Karpas-422 (cell line): ENCODE data around the gene FCF1. TPM values are rescaled to one million over a fixed set of nuclear protein-coding genes. Genes with fewer than 3 reads are reported as not detected.

Source experiments
- DNase-seq: peaks from one replicate; pipeline ENCODE4 v3.0.0-alpha.2; 2015
- H2AFZ ChIP-seq: fragments of 200-600 bp; sonication (generic); 2 replicates; pipeline ENCODE4 v1.6.1; 2014; ENCODE audit warnings: antibody characterized with exemption, low read length, mixed read lengths
- H3K27ac ChIP-seq: fragments of 200-600 bp; sonication (generic); 2 replicates; pipeline ENCODE4 v1.5.1; 2014; ENCODE audit warnings: mild to moderate bottlenecking, low read length, moderate library complexity
- H3K27me3 ChIP-seq: fragments of 200-600 bp; sonication (generic); 2 replicates; pipeline ENCODE4 v1.6.1; 2014; ENCODE audit warnings: low read length, mixed read lengths
- H3K36me3 ChIP-seq: fragments of 200-600 bp; sonication (generic); 2 replicates; pipeline ENCODE4 v1.6.1; 2014; ENCODE audit warnings: low read length, mixed read lengths; ENCODE audit not compliant: insufficient read depth
- H3K4me1 ChIP-seq: fragments of 200-600 bp; sonication (generic); 2 replicates; pipeline ENCODE4 v1.6.1; 2014; ENCODE audit warnings: mild to moderate bottlenecking, low read length, mixed read lengths
- H3K4me2 ChIP-seq: fragments of 200-600 bp; sonication (generic); 2 replicates; pipeline ENCODE4 v1.6.1; 2014; ENCODE audit warnings: low read length, low read depth, mild to moderate bottlenecking; ENCODE audit not compliant: poor library complexity, severe bottlenecking
- H3K4me3 ChIP-seq: fragments of 200-600 bp; sonication (generic); 2 replicates; pipeline ENCODE4 v1.5.1; 2014; ENCODE audit warnings: mild to moderate bottlenecking, antibody characterized with exemption, low read length, mixed read lengths
- H3K79me2 ChIP-seq: fragments of 200-600 bp; sonication (generic); 2 replicates; pipeline ENCODE4 v1.6.1; 2014; ENCODE audit warnings: mild to moderate bottlenecking, low read length, mixed read lengths
- H3K9ac ChIP-seq: fragments of 200-600 bp; sonication (generic); 2 replicates; pipeline ENCODE4 v1.6.0; 2014; ENCODE audit warnings: low read length
- H3K9me2 ChIP-seq: fragments of 200-600 bp; sonication (generic), shearing (Covaris generic); replicated peaks from 2 replicates; pipeline ENCODE4 v1.6.0; 2014; ENCODE audit warnings: mild to moderate bottlenecking, low read length, moderate library complexity; ENCODE audit not compliant: insufficient read depth
- H3K9me3 ChIP-seq: fragments of 300-700, 200-600 bp; sonication (generic); 2 replicates; pipeline ENCODE4 v1.6.1; 2014; ENCODE audit warnings: low read length, mixed read lengths
- H4K20me1 ChIP-seq: fragments of 200-600 bp; sonication (generic); 2 replicates; pipeline ENCODE4 v1.6.1; 2014; ENCODE audit warnings: mild to moderate bottlenecking, antibody characterized with exemption, low read length, low read depth; ENCODE audit not compliant: insufficient read depth
- total RNA-seq: library from RNA; depleted of rRNA; stranded (reverse); fragments of >200 nt; shearing (Covaris generic); gene quantifications from 2 replicates; pipeline ENCODE4 v1.2.3, GENCODE V29; 2014; ENCODE audit warnings: low replicate concordance

The FCF1 gene
- total RNA-seq, 1 experiment from 2014 or later = 46.6 TPM

DNA sequence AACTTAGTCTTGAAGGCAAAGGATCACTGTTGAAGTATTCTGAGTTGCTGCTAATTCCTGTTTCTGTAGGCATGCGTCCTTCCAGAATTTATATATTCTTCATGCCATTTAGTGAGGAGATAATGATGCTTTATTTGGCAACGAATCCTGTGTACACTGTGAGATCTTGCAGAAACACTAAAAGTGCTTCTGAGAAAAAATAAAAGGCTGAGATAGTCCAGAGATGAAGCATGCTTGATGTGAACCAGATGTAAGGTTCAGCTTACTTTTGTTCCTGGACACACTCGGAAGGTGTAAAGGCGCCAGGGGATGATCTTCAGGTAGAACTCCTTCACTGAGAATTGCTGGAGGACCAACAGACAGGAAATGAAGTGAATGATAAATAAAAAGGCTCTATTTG is 39.2 kb upstream of the FCF1 start:
- Histone ChIP-seq H3K27me3 (no peaks in the 10 kb centered on the region), H2AFZ (no peak overlapping the region), H3K9me2 (no peaks in the 10 kb centered on the region), H3K4me3 (no peak overlapping the region), H3K36me3 (peaks cover 53% of the 10 kb centered on the region), H3K9ac (no peak overlapping the region), H3K4me1 (no peaks in the 10 kb centered on the region), H4K20me1 (no peaks in the 10 kb centered on the region), H3K9me3 (no peaks in the 10 kb centered on the region), H3K4me2 (no peak overlapping the region), H3K27ac (no peak overlapping the region), H3K79me2 (0 out of 2 replicates have a peak, but pooled peaks cover 1% of the 10 kb centered on the region)
- DNase-seq = no peak

DNA sequence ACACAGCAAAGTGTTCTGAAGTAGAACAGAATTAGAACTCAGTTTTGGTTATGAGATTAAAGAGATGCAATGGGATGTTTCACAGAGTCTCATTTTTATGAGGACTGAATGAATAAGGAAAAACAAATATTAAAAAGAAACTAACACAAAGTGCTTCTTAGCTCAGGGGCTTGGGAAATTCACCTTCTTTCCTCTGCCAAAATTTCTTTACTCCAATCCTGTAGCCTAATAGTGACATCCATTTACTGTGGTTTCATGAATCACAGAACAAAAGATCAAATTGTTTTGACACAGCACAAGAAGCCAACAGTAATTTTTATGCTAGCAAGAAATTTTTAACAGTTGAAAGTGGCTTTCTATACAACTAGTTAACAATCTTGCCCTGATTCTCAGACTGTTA is 37.7 kb upstream of the FCF1 start:
- H3K27me3 ChIP-seq = no peaks in the 10 kb centered on the region
- H3K79me2 ChIP-seq = 0 out of 2 replicates have a peak, but pooled peaks cover 9% of the 10 kb centered on the region
- H3K4me2 ChIP-seq = no peak overlapping the region
- no peak overlapping the region for H3K9ac ChIP-seq
- no peak overlapping the region for H3K27ac ChIP-seq
- peaks cover 42% of the 10 kb centered on the region for H3K36me3 ChIP-seq
- no peak overlapping the region for H2AFZ ChIP-seq
- H3K9me3 ChIP-seq = no peaks in the 10 kb centered on the region
- DNase-seq = no peak
- no peaks in the 10 kb centered on the region for H3K9me2 ChIP-seq
- no peak overlapping the region for H3K4me3 ChIP-seq
- no peaks in the 10 kb centered on the region for H4K20me1 ChIP-seq
- no peaks in the 10 kb centered on the region for H3K4me1 ChIP-seq

DNA sequence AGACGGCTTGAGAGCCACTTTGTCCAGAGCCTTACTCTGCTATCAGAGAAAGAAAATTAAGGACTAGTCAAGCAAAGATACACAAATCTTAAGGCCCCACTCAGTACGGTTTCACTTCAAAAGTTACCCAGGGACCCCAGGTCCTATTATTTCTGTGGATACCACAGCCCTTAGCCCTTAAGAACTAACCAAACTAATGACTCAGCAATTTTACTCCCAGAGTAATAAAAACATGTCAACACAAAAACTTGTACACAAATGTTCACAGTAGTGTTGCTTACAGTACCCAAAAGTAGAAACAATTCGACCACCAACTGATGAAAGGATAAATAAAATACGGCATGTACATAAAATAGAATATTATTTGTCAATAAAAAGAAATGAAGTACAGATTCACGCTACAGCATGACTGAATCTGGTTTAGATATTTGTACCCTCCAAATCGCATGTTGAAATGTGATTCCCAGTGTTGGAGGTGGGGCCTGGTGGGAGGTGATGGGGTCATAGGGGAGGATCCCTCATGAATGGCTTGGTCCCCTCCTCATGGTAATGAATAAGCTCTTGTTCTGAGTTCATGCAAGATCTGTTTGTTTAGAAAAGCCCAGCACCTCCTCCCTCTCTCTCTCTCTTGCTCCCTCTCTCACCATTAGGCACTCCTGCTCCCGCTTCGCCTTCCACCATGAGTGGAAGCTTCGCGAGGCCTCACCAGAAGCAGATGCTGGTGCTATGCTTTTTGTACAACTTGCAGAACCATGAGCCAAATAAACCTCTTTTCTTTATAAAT is 30.6 kb upstream of the FCF1 start:
- Histone ChIP-seq H4K20me1 (no peaks in the 10 kb centered on the region), H2AFZ (no peak overlapping the region), H3K4me1 (peaks cover 28% of the 10 kb centered on the region), H3K27ac (no peak overlapping the region), H3K27me3 (no peaks in the 10 kb centered on the region), H3K9me2 (no peaks in the 10 kb centered on the region), H3K4me2 (no peak overlapping the region), H3K4me3 (no peak overlapping the region), H3K36me3 (peaks cover 45% of the 10 kb centered on the region), H3K9me3 (no peaks in the 10 kb centered on the region), H3K9ac (no peak overlapping the region), H3K79me2 (peaks cover 34% of the 10 kb centered on the region)
- DNase-seq = no peak

DNA sequence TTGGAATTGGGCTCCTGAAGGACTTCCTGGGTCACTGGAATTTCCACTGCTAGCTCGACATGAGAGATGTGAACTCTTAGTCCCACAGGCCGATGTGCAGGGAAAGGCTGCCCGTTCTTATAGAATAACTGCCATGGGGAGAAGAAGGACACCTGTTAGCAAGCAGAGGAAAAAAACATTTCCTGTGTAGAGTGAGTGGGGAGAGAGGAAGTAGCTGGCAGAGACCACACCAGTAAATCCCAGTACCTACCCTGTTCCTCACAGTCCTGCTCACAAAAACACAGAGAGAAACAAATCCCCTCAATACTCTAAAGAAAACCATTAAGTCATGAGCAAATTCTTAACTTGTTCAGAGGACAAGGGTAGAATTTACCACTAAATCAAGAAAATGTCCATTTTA is 29.5 kb upstream of the FCF1 start:
- H4K20me1 ChIP-seq = no peaks in the 10 kb centered on the region
- peaks cover 28% of the 10 kb centered on the region for H3K4me1 ChIP-seq
- H3K4me2 ChIP-seq = no peak overlapping the region

DNA sequence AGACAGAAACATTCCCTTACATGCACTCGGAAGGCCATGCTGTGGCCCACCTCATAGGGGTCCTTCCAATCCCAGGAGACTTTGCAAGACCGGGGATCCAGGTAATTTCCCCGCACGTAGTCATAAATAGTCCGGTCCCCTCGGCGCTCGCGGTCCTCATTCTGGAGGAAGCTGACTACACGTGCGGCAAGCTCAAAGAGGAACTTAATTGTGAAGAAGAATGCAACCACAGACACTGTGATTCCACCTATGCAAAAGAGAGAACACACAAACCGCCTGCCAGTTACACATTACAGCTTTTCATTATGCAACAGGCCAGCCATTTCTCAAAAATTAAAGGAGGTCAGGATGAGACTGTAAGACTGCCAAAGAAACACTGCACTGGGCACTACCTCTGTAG is 28.5 kb upstream of the FCF1 start:
- H3K79me2 ChIP-seq = peaks cover 32% of the 10 kb centered on the region
- H2AFZ ChIP-seq = no peak overlapping the region
- DNase-seq = peak; percentile 72
- peaks cover 45% of the 10 kb centered on the region for H3K36me3 ChIP-seq
- H4K20me1 ChIP-seq = no peaks in the 10 kb centered on the region
- H3K27ac ChIP-seq = peak overlapping the region; percentile 37
- no peaks in the 10 kb centered on the region for H3K9me3 ChIP-seq
- H3K4me2 ChIP-seq = peak overlapping the region; percentile 15
- no peaks in the 10 kb centered on the region for H3K9me2 ChIP-seq
- peaks cover 28% of the 10 kb centered on the region for H3K4me1 ChIP-seq
- H3K27me3 ChIP-seq = no peaks in the 10 kb centered on the region
- H3K4me3 ChIP-seq = no peak overlapping the region
- no peak overlapping the region for H3K9ac ChIP-seq

More for the DNA sequence above, 29.5 kb upstream of the FCF1 start:
- Histone ChIP-seq H3K79me2 (peaks cover 37% of the 10 kb centered on the region), H3K36me3 (peaks cover 45% of the 10 kb centered on the region), H3K4me3 (no peak overlapping the region), H3K9ac (no peak overlapping the region), H3K9me2 (no peaks in the 10 kb centered on the region), H3K9me3 (no peaks in the 10 kb centered on the region), H3K27ac (peak overlapping the region; percentile 37; the same call in 1 of the 2 replicates), H2AFZ (no peak overlapping the region), H3K27me3 (no peaks in the 10 kb centered on the region)
- DNase-seq = no peak

DNA sequence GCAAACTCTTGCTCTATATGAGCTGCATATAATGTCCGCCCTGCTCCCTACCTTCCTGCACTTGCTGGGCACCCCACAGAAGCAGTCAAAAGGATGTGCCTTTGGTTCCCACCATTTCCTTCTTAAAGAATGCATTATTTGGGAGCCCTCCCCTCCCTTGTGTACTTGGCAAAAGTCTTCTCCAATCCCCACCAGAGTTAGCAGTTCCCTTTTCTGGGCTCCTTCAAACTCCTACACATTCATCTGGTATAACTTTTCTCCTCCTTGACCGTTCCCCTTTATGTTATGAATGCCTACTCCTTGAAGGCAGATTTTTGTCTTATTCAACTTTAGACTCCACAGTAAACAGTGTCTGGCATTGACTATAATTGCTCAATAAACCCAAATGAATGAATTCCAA is 27.9 kb upstream of the FCF1 start:
- Histone ChIP-seq H2AFZ (no peak overlapping the region), H3K36me3 (peaks cover 49% of the 10 kb centered on the region)

DNA sequence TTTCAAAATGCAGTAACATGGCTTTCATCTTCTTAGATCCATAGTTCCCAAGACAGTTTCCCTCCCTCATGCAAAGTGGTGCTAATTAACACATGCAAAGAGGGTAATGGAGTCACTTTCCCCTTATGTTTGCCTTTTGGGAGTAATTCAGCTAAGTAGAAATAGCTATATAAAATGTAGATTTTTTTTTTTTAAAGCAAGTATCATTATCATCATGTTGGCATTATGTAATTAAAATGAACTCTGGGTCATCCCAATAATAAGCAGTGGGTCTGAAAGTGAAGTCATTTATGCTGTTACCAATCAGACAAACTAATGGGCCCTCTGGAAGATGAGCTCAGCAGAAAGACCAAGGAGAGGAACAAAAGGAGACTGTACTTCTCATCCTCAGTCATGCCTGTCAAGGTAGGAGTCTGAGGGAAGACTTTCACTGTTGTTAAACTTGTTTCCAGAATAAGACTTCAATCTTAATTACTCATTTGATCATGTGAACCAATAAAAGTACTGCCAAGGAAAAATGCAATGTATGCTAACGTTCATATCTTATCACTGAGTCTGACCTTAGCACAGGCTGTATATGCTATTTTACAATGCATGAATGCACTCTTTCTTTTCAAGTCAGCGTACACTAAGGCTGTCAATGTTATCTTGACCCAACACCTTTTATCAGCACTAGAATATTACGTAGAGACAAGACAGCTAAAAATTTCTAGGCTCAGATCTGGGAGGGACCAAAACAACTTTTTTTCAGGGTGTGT is 26.8 kb upstream of the FCF1 start:
- H3K79me2 ChIP-seq = peaks cover 35% of the 10 kb centered on the region
- H3K27ac ChIP-seq = no peak overlapping the region
- DNase-seq = no peak
- H3K4me1 ChIP-seq = peaks cover 28% of the 10 kb centered on the region
- peaks cover 49% of the 10 kb centered on the region for H3K36me3 ChIP-seq
- H2AFZ ChIP-seq = no peak overlapping the region
- H3K9me3 ChIP-seq = no peaks in the 10 kb centered on the region
- H4K20me1 ChIP-seq = no peaks in the 10 kb centered on the region
- H3K27me3 ChIP-seq = no peaks in the 10 kb centered on the region
- H3K4me2 ChIP-seq = no peak overlapping the region
- H3K9me2 ChIP-seq = no peaks in the 10 kb centered on the region
- no peak overlapping the region for H3K4me3 ChIP-seq
- no peak overlapping the region for H3K9ac ChIP-seq

More for the DNA sequence above, 27.9 kb upstream of the FCF1 start:
- Histone ChIP-seq H4K20me1 (no peaks in the 10 kb centered on the region), H3K9me3 (no peaks in the 10 kb centered on the region), H3K9me2 (no peaks in the 10 kb centered on the region), H3K27me3 (no peaks in the 10 kb centered on the region), H3K27ac (peak overlapping the region; percentile 37), H3K4me3 (no peak overlapping the region), H3K4me2 (peak overlapping the region; percentile 15), H3K79me2 (peaks cover 35% of the 10 kb centered on the region), H3K4me1 (peaks cover 28% of the 10 kb centered on the region), H3K9ac (no peak overlapping the region)
- DNase-seq = no peak

DNA sequence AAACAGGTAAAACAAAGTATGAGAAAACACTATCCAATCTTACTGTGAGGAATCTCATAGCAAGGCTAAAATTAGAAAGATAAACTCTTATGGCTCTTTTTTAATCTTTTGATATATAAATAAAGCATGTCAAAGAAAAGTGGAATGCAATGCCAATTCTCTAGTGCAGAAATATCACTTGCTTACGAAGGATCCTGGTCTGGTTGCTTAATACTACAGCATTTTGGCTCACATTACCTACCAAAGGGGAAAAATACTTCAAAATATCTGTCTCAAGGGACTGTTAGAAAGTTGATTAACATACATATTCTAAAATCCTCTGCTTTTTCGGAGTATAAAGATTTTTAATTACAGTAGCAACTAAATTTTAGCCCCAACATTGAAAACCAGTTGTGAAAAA is 21.5 kb upstream of the FCF1 start:
- Histone ChIP-seq H3K36me3 (peaks cover 24% of the 10 kb centered on the region; the same call in 1 of the 2 replicates), H3K9me3 (no peaks in the 10 kb centered on the region), H3K4me1 (peaks cover 8% of the 10 kb centered on the region)

More for the DNA sequence above, 21.5 kb upstream of the FCF1 start:
- Histone ChIP-seq H3K27me3 (no peaks in the 10 kb centered on the region), H3K9ac (no peak overlapping the region), H3K4me2 (no peak overlapping the region), H3K79me2 (peaks cover 68% of the 10 kb centered on the region), H2AFZ (no peak overlapping the region), H3K27ac (no peak overlapping the region), H4K20me1 (peaks cover 4% of the 10 kb centered on the region; the same call in 1 of the 2 replicates), H3K4me3 (no peak overlapping the region), H3K9me2 (no peaks in the 10 kb centered on the region)
- no peak for DNase-seq
